ENCODE data around the gene PHLPP1.
A peak's percentile ranks its signal among the peaks of the same experiment; 100 is the strongest.

Gene PHLPP1

GRCh38 chr18:62987859-62988258 lies 272.5 kb downstream of the PHLPP1 start:
- no peak for DNase-seq

DNA sequence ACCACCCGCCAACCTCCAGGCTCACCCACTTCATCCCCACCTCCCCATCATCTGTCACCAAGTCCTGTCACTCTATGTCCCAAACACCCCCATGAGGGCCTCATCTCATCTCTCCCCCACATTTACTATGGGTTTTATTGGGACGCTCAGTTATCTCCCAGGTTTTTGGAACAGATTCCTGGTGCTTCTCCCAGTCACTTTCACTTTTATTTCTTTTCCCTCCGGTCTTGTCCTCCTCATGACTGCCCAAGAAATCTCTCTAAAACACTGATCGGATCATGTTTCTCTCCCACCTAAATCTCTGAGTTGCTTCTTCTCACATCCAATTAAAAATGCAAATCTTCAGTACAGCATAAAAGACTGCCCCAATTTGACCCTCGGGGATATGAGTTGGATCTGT lies 273.1 kb downstream of the PHLPP1 start:
- no peak for DNase-seq

DNA sequence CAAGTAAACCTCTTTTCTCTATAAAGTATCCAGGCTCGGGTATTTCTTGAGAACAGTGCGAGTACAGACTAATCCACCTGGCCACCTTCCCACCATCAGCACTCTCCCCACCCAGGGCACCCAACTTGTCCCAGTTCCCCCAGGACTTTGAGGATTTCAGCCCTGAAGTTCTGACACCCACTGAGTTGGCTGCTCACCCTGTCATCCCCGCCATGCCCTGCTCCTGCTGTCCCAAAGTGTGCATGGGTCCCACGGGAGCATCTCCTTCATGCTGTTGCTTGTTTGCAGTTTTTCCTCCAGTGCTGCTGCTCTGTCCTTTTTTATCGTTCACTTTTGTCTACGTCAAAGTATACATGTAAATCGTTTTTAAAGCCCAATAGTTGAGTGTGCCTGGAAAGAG lies 273.9 kb downstream of the PHLPP1 start:
- no peak for DNase-seq

DNA sequence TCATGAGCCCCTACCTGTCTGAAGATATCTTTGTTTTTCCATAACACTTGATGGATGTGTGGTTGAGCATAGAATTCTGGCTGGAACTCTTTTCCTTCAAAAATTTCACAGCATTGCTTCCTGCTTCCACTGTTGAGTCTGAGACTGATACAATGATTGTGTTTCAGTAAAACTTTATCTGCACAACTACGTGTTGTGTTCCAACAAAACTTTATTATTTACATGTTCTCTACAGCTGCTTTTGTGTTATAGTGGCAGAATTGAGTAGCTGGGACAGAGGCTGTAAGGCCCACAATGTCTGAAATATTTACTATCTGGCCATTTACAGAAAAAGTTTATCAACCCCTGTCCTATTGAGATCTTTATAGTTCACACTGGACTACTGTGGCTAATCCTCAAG lies 275.3 kb downstream of the PHLPP1 start:
- no peak for DNase-seq

DNA sequence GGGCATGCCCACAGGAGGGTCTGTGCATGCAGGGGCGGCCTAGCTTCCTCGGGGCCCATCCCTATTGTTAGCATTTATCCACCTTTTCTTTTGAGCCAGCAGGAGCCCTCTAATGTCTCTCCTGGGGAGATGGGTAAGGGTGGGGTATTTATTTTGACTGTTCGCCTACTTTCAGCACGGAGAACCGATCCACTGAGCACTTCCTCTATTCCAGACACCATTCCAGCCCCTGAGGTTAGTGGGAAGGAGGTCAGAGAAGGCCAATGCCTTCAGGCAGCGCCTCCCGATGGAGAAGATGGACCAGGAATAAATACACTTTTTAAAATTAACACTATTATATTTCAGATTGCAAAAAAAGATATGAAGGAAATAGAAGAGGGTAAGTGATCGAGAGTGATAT lies 276.0 kb downstream of the PHLPP1 start:
- DNase-seq, result no peak

DNA sequence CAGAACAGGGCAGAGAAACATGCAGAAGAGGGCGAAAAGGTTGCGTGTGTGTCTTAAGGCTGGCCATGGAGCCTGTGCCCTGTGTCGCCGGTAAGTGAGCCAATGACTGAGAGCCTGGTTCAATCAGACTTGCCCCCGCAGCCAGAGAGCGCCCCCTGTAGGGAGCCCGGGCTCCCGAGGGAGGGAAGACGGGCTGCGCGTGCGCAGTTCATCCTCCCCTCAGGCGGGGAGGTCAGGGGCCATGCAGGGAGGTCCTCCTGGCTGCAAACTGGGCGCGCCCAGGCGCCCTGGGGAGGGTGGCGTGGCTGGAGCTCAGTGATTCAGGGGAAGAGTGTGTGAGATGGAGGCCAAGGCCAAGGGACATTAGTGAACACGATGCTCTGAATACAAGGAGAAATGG lies 276.6 kb downstream of the PHLPP1 start:
- no peak for DNase-seq

GRCh38 chr18:62992877-62993365 lies 277.6 kb downstream of the PHLPP1 start:
- DNase-seq, result no peak

GRCh38 chr18:62996566-62996965 lies 281.2 kb downstream of the PHLPP1 start:
- DNase-seq, result no peak

DNA sequence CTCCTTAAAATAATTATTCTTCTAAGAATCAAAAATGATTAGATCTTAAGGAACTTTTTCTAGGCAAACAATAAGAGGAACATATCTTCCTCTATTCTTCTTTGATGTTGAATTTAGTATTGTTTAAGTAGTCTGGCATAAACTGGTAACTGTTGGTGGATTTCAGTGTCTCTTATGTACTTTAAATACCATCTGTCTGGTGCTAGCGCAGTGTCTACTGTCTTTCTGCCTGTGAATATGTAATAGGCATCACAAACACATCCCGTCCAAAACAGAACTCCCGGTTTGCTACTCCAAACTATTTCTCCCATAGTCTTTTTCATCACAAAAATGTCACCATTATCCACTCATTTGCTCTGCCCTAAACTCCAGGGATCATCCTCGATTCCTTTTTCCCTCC lies 281.7 kb downstream of the PHLPP1 start:
- DNase-seq, result no peak

GRCh38 chr18:62998443-62998842 lies 283.1 kb downstream of the PHLPP1 start:
- DNase-seq, result no peak

- DNase-seq, result no peak
Measured at GRCh38 chr18:62999392-62999791, 284.1 kb downstream of the PHLPP1 start.

DNA sequence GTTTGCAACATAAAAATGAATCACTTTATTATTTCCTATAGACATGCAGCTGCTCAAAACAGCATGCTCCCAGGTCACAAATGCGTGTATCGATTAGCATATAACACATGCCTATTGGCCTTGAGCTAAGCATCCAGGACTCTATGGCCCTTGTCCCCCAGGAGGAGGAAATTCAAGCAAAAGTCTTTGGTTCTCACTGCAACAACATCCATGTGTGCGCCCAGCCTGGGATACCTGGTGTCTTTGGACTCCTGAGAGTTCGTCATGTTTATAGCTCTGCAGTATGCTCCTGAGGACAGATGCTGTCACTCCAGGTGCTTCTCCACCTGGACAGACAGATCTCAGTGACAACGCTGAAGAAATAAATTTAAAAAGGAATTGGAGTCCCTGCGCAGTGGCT lies 284.6 kb downstream of the PHLPP1 start:
- no peak for DNase-seq

DNA sequence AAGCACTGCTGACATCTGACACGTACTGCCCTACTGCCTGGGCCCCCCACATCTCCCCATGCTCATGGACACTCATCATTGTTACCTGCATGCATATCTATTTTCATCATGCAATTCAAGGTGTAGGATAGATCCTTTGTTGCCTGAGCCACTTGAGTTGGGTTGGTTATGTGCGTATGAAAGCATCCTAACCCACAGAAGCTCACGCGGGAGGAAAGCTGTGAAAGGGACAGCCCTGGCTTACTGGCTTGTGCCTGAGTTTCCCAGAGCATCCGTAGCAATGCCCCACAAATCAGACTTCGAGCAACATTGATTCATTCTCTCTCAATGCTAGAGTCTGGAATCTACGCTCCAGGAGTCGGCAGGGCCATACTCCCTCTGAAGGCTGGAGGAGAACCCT lies 285.5 kb downstream of the PHLPP1 start:
- DNase-seq, result no peak

- no peak for DNase-seq
Measured at GRCh38 chr18:63001861-63002260, 286.5 kb downstream of the PHLPP1 start.

DNA sequence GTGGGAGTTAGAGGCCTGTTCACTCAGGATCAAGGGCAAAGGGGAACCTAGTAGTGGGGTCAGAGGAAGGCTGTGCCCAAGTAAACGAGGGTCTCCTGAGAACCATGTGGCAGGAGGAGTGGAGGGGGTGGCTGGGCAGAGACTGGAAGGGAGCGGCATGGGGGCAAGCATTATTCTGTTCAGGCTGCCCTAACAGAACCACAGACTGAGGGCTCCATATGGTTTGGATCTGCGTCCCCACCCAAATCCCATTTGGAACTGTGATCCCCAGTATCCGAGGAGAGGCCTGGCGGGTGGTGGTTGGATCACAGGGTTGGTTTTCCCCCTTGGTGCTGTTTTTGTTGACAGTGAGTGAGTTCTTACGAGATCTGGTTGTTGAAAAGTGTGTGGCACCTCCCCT lies 287.0 kb downstream of the PHLPP1 start:
- no peak for DNase-seq

DNA sequence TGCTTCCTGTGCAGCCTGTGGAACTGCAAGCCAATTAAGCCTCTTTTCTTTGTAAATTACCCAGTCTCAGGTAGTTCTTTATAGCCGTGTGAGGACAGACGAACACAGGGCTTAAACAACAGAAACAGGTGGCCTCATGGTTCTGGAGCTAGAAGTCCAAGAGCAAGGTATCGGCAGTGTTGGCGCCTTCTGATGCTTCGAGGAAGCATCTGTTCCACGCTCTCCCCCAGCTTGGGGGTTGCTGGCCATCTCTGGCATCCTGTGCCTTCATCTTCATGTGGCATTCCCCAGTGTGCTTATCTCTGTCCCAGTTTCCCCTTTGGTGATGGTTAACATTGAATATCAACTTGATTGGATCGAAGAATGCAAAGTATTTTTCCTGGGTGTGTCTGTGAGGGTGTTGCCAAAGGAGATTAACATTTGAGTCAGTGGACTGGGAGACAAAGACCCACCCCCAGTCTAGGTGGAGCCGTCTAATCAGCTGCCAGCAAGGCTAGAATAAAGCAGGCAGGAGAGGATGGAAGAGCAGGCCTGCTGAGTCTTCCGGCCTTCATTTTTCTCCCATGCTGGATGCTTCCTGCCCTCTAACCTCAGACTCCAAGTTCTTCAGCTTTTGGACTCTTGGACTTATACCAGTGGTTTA lies 287.6 kb downstream of the PHLPP1 start:
- DNase-seq, result no peak

GRCh38 chr18:63003899-63004298 lies 288.6 kb downstream of the PHLPP1 start:
- DNase-seq, result no peak

- no peak for DNase-seq
Measured at GRCh38 chr18:63004466-63005089, 289.2 kb downstream of the PHLPP1 start.

GRCh38 chr18:63005306-63005705 lies 290.0 kb downstream of the PHLPP1 start:
- no peak for DNase-seq

- no peak for DNase-seq
Measured at GRCh38 chr18:63007231-63007630, 291.9 kb downstream of the PHLPP1 start.

- peak; percentile 52 to 71 for DNase-seq
Measured at GRCh38 chr18:63016270-63016669, 300.9 kb downstream of the PHLPP1 start.

DNA sequence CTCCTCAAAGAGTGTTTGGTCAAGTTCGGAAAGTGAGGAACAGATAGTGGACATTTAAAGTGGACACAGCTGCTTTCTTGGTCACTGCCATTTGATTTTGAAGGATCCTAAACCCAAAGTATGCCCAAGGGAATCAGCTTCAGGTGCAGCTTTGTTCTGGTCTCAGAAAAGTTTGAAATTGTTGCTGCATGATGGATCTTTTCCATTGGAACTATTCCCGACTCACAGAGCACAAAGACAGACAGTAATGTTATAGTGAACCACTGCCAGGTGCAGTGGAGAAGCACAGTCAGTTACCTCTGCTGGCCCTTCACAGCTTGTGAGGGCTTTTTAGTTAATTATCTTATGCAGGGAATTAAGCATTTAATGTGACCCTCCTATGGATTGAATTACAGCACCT lies 301.7 kb downstream of the PHLPP1 start:
- DNase-seq, result no peak

DNA sequence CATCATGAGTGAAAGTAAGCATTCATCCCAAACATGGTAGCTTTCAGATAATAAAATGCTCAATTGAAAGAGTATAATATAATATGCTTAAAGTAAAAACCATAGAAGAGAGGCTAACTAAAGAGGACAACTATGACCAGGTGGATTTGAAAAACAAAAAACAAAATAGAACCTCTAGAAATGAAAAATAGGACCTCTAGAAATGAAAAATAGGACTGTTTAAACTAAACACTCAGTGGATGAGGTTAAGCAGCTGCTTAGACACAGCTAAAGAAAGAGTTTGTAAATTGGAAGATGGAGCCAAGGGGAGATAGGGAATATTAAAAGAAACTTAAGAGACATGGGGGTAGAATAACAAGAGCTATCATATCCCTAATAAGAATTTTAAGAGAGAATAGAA lies 302.6 kb downstream of the PHLPP1 start:
- DNase-seq, result no peak

DNA sequence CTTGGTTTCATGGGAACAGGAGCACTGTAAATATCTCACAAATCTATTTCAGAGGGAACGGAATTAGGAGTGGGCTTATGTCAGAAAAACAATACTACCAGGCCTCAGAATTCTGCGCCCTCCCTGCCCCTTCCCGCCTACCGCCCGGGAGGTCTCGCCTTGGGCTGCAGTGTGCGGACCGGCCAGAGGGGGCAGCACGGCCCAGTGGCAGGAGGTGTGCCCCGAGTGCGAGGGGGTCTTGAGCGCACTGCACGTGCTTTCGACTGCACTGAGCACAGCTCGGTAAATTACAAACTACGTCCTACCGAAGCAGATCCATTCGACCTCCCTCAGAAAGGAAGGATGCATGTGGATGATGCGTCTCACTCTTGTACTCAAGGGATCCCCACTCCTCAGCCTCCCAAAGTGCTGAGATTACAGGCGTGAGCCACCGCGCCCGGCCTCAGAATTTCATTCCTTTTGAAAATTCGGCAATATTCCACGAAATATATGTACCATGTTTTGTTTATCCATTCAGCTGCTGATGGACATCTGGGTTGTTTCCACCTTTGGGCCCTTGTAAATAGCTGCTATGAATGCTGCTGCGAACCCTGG lies 307.2 kb downstream of the PHLPP1 start:
- no peak for DNase-seq
